Transverse colon (tissue), 4 donors: Measurements from ENCODE around the gene CEBPA.

Experiments used
- CTCF ChIP-seq, 5 experiments: fragments of 200-600 bp in 3 of 5; fragments of 450-650 bp in 2 of 5; sonication (generic) in 3 of 5; IDR thresholded peaks; 1 replicate in 2 of 5; 2 replicates in 3 of 5; pipeline ENCODE4 v1.5.1; 2016 to 2017; ENCODE audit warnings: antibody characterized with exemption in 5 of 5, inconsistent platforms in 3 of 5, mild to moderate bottlenecking in 2 of 5, moderate library complexity in 1 of 5
- EP300 ChIP-seq: sonication (generic); formaldehyde crosslinking; IDR thresholded peaks from one replicate; pipeline ENCODE4 v1.6.1; 2017; ENCODE audit warnings: antibody characterized with exemption, low read depth
- POLR2A ChIP-seq: fragments of 450-650 bp; IDR thresholded peaks from one replicate; pipeline ENCODE4 v1.6.1; 2016; ENCODE audit warnings: antibody characterized with exemption, mild to moderate bottlenecking, moderate library complexity
- POLR2AphosphoS5 ChIP-seq, 3 donors: sonication (generic); formaldehyde crosslinking; IDR thresholded peaks; one replicate each; pipeline ENCODE4 v1.6.1; 2016; ENCODE audit warnings: antibody characterized with exemption in 3 of 3

- no peak for TF ChIP-seq POLR2A
- TF ChIP-seq CTCF (IDR thresholded peaks at IDR 0.05) = no peak
- no peak for TF ChIP-seq POLR2AphosphoS5 (IDR thresholded peaks at IDR 0.05)
- TF ChIP-seq EP300 = no peak
These were observed 42.8 kb upstream of the CEBPA start for GRCh38 chr19:33345163-33345562.
